ENCODE measurements around the gene TBCD.

GRCh38 chr17:82830249-82830661, 78.4 kb downstream of the TBCD start:
- TF ChIP-seq POLR2A (IDR thresholded peaks at IDR 0.05) = no peak
- TF ChIP-seq CTCF (IDR thresholded peaks at IDR 0.05) = no peak
